Fibroblast of skin of abdomen (primary cell): ENCODE results near the gene HIPK2.

Source experiments
- DNase-seq: peaks from one replicate; pipeline ENCODE4 v3.0.0-alpha.2; 2013

HIPK2 gene

GRCh38 chr7:139783647-139784385, 6.0 kb upstream of the HIPK2 start:
- DNase-seq, result no peak

DNA sequence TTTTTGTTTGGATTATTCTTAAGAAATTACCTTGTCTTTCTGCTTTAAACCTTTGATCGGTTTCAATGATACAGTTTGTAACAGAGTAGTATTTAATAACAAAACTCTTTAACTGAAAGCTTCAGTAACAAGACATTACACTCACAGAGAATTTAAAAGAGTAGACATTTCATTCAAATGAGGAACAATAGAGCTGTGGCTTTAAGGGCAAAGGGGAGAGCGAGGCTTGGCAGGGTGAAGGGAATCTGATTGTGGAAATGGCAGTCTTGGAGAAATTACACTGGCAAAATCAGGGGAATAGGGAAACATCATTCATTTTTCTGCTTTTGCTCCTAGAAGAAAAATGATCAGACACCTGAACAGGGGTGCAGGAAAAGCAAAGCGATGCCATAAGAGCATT, 5.1 kb upstream of the HIPK2 start:
- no peak for DNase-seq

DNA sequence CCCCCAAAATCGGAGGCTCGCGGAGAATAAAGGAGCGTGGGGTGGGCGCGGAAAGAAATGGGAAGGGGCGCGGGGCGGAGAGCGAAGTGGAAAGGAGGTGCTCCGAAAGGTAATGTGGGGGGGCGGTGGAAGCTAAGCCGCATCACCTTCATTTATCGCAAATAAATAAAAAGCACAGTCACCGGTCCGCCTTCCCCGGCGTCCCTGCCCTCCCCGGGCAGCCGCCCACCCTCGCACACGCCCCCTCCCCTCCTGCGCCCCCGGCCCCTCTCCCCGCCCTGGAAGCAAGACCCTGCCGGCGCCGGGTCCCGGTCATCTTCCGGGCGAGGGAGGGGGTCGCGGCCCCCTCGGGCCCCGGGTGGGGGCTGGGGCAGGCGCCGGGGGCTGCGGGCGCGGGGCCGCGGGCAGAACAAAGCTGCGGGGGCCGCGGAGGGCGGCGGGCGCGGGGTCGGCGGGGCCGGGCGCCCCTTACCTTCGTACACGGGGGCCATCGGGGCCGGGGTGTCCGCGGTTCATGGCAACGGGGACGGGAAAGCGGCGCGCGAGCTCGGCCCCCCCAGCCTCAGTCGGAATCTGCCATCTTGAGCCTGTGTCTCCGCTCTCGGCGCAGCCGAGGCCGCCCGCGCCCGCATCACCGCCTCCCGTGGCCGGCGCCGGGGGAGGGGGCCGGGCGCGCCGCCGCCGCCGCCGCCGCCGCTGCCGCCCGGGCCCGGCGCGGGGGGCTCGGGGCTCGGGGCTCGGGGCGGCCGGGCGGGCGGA, 486 bp downstream of the HIPK2 start:
- DNase-seq, result no peak

GRCh38 chr7:139776486-139777132, 1.2 kb downstream of the HIPK2 start:
- DNase-seq, result peak; percentile 57

DNA sequence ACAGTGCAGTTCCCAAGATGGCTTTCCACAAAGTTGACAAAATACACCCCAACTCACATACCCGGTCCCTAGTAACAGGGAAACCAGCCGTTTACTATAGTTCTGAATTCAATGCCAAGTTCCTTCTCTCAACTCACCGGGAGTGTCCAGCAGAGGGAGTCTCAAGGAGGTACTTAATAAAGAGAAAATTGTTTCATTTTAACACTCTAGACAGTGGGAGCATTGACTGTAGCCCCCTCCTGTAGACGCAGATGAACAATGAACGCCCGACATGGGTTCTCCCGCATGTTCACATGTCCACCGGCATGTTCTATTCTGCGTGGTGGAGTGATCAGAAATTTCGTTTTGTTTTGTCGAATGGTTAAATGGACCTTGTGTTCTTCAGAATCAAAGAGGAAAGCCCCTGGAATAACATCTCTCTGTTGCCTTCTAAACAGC, 1.9 kb downstream of the HIPK2 start:
- peak; percentile 77 for DNase-seq

DNA sequence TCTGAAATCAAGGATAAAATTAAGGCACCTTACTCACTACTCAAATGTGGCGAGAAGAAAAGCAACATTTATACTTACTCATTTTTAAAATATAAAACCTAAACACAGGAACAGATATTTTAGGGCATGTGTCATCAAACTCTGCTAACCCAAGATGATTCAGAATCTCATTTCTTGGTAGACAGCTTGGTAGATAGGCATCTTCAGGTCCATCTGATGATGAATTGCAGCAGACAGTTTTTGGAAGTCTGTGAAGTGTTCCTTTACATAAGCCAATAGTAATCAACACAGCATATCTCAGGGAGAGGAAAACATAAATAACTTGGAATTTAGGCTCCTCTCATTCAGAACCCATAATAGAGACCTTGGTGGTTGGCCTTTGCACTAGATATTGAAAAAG, 3.4 kb downstream of the HIPK2 start:
- peak; percentile 90 for DNase-seq

DNA sequence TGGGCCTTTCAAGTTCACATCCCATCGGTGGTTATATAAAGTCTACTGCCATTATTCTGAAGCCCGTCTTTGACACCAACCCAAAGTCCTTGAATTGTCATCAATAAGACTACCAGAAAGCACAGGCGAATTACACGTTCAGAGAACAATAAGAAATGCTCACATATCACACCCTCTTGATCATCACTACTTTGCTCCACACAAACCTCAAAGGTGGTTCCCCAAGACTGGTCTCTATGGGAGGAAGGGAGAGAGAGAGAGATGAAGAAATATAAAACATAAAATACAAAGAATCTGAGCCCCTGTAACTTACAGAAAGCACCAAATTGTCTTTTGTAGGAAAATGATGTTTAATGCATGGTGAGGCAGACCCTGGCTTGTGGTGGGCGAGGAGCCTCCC, 4.4 kb downstream of the HIPK2 start:
- DNase-seq, result no peak

GRCh38 chr7:139772873-139773272, 4.9 kb downstream of the HIPK2 start:
- no peak for DNase-seq

GRCh38 chr7:139772115-139772514, 5.7 kb downstream of the HIPK2 start:
- no peak for DNase-seq

DNA sequence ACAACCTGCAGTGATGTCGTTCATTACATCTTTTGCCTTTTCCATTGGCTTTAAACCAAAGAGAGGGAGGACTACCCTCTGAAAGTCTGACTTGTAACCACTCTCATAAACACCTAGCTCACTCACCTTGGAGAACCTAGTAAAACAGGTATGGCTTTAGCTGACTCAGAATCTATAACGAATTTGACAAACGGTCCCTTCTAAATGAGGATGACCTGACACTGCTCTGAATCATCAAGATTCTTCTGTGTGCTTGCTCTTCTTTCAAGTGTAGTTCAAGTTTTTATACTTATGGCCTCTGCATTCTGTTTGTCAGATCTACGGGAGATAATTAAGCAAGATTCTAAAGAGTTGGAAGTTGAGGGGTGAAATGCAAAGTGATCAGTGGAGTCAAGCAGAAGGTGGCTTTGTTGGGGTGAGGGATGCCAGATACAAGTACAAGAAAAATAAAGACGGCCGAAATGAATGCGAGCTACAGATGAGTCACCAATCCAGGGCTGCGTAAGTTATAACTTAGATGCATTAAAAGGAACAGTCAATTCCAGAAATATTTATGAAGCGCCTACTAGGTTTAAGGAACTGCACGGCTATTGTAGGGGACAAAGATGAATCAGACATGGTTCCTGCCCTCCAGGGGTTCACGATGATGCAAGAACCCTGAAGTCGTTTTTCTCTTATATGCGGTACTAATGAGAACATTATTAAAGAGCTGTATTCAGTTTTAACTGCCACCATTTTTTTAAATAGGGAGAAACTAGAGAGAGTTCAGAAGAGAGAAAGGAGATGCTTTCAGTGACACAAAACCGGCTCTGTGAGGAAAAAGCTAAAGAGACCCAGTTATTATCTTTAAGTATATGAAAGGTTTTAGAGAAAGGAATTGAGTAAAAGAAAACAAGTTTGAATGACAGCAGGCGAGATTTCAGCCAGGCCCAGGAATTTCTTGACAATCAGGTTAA, 6.5 kb downstream of the HIPK2 start:
- peak; percentile 89 for DNase-seq

DNA sequence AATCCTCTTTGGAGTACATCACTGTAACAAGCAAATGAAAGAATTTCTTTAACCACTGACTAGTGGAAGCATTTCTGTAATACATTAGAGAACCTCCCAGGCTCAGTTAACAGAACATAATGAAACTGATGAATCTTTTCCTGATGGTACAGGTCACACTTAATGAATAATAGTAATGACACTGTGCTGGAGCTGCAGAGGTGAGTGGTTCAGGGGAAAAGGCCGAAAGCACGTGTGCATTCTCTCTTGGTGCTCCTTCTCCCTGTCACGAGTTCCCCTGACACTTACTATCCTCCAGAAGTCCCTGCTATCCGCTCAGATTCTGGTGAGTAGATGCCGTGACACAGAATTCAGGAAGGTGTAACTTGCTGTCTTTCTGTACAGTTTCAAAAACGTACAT, 8.0 kb downstream of the HIPK2 start:
- no peak for DNase-seq

GRCh38 chr7:139769066-139769465, 8.7 kb downstream of the HIPK2 start:
- DNase-seq, result no peak

DNA sequence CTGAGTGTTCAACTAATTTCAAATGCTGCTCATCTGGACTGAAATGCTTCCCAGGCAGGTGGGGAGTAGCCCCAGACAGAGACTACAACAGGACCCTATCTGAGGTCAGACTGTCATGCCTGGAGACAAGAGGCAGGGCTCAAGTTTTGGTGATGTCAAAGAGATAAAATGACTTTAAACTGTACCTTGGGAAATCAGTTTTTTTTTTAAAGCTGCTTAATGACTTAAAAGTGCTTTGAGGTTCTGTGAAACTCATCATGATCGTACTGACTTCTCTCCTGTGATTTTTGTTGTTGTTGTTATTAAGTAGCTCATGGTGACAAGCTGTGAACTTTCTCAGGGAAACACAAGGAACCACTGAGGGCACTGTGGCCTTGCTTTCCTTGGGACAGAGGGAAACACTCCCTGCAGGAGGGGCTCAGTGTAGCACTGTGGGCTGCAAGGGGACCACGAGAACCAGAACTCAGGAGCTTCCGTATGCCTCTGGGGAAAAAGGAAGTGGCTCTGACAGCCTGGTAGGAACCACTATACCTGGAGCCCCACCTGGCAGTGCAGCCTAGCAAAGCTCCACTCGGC, 9.5 kb downstream of the HIPK2 start:
- no peak for DNase-seq

GRCh38 chr7:139767561-139767982, 10.2 kb downstream of the HIPK2 start:
- DNase-seq, result no peak

GRCh38 chr7:139765143-139765542, 12.7 kb downstream of the HIPK2 start:
- no peak for DNase-seq

DNA sequence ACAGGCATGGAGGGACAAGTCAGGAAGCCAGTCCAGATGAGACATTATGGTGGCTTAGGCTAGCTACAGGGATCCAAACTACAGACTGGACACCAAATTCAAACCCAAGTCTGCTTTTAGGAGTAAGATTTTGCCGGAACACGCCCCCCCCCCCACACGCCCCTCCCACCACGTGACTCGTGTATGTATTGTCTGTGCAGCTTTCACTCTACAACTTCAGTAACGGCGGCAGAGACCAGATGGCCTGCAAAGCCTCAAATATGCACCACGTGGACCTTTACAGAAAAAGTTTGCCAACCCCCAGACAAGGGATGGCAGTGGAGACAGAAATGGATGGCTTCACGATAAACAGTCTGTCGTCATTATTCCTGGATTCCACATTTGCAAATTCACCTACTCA, 14.5 kb downstream of the HIPK2 start:
- DNase-seq, result peak; percentile 65

DNA sequence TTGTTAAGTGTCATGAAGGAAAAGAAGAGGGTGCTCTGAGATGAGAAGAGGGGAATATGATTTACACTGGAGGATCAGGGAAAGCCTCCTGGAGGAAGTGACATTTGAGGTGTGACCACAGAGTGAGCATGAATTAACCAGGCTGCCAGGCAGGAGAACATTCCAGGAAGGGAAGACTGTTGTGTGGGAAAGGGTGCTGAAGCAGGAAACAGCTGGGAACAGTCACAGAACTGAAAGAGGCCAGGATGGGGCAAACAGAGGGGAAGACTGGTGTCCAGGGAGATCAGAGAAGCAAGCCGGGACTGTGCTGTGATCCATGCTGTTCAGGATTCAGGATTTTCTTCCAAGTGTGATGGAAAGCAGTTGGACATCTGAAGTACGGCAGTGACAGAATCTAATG, 14.9 kb downstream of the HIPK2 start:
- peak; percentile 67 for DNase-seq

- DNase-seq, result no peak
These were observed 19.4 kb downstream of the HIPK2 start for GRCh38 chr7:139758388-139758787.

DNA sequence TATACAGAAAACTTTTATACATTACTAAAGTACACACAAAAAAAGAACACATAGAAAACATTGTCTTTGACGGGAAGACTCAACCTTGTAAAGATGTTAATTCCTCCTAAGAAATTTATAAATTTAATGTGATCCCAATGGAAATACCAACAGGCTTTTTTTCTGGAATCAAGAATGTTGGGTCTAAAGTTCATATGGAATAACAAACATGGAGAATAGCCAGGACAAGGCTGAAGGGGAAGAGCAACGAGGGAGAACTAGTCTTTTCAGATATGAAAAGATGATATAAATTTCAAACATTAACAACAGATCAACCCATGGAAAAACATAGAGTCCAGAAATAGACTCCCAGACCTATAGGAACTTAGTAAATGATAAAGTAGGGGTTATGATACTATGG, 19.8 kb downstream of the HIPK2 start:
- DNase-seq, result no peak

- no peak for DNase-seq
These were observed 24.1 kb downstream of the HIPK2 start for GRCh38 chr7:139753693-139754111.

- peak; percentile 36 for DNase-seq
These were observed 24.6 kb downstream of the HIPK2 start for GRCh38 chr7:139753081-139753692.

- DNase-seq, result no peak
These were observed 25.2 kb downstream of the HIPK2 start for GRCh38 chr7:139752604-139753003.
